GM12875 (cell line): ENCODE measurements around the gene RCE1.
"Not testable (repeated sequence)": the region's sequence is repeated elsewhere in the genome, so short reads cannot be mapped to it uniquely, and the experiment has no call there.

ENCODE experiments used
- H3K4me3 ChIP-seq: one replicate; pipeline ENCODE4 v1.5.1; 2011; ENCODE audit warnings: low read depth, low read length, control low read depth
- CTCF ChIP-seq: IDR thresholded peaks from 2 replicates; pipeline ENCODE4 v1.5.1; 2011; ENCODE audit warnings: low read depth, mild to moderate bottlenecking, control low read depth, inconsistent platforms, low read length, moderate library complexity, borderline replicate concordance; ENCODE audit not compliant: insufficient read depth

RCE1 gene

DNA sequence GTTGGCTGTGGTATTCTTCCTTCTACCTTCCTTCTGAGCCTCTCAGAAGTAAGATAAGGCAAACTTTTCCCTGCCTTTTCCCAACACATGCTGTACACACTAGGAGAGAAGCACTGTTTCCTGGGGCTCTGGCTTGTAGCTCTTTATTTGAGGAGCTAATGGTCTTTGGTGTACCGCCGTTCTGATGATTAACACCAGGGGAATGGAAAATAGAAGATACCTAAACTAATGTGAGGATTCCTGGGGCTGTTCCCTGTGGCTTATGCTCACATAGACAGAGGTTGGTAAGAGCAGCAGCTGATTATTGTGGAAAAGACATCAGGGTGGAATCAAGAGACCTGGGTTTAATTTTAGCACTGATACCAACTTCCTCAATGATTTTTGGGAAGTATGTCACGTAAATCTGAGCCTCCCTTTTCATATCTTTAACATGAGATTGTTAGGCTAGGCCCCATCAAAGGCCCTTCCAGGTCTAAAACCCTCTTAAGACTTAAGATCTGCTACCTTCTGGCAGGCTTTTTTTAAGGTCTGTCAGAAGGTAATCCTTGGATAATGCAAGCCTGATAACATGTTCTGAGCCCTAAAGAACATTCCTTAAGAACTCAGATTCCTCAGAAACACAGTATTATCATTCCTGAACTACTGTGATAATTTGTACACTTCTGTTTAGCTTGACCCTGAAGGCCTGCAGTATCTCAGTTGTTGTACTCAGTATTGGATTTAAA lies 24.8 kb upstream of the RCE1 start:
- no peak for TF ChIP-seq CTCF
- H3K4me3 ChIP-seq, result no peak overlapping the region

GRCh38 chr11:66820381-66820780 lies 22.9 kb upstream of the RCE1 start:
- H3K4me3 ChIP-seq, result no peak overlapping the region
- TF ChIP-seq CTCF, result no peak

DNA sequence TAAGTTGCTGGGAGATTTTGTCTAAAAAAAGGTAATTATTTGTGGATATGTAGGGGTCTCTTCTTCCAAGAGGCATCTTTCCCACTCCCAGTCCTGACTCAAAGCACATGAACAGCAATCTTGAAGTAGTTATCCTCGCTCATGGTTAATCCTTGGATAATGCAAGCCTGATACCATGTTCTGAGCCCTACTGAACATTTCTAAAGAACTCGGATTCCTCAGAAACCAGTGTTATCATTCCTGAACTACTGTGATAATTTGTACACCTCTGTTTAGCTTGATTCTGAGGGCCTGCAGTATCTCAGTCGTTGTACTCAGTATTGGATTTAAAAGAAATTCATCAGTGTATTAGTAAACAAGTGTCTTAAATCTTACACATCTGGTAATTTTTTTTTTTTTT lies 22.3 kb upstream of the RCE1 start:
- H3K4me3 ChIP-seq, result no peak overlapping the region
- no peak for TF ChIP-seq CTCF

- TF ChIP-seq CTCF, result no peak
- H3K4me3 ChIP-seq, result no peak overlapping the region
These were observed 19.5 kb upstream of the RCE1 start for GRCh38 chr11:66823700-66824099.

DNA sequence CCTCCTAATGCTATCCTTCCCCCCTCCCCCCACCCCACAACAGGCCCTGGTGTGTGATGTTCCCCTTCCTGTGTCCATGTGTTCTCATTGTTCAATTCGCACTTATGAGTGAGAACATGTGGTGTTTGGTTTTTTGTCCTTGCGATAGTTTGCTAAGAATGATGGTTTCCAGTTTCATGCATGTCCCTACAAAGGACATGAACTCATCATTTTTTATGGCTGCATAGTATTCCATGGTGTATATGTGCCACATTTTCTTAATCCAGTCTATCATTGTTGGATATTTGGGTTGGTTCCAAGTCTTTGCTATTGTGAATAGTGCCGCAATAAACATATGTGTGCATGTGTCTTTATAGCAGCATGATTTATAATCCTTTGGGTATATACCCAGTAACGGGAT lies 18.7 kb upstream of the RCE1 start:
- not testable (repeated sequence) for H3K4me3 ChIP-seq

DNA sequence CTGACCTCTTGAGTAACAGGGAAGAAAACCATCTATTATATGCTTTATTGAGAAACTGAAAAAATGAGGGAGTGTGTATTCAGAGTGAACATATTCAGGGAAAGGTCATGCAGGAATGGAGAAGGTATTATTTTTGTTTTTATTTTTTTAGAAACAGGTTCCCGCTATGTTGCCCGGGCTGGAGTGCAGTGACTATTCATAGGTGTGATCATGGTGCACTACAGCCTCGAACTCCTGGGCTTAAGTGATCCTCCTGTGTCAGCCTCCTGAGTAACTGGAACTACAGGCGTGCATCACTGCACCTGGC lies 8.7 kb upstream of the RCE1 start:
- H3K4me3 ChIP-seq, result no peak overlapping the region
- no peak for TF ChIP-seq CTCF

- no peak overlapping the region for H3K4me3 ChIP-seq
- no peak for TF ChIP-seq CTCF
These were observed 8.3 kb upstream of the RCE1 start for GRCh38 chr11:66834943-66835342.

DNA sequence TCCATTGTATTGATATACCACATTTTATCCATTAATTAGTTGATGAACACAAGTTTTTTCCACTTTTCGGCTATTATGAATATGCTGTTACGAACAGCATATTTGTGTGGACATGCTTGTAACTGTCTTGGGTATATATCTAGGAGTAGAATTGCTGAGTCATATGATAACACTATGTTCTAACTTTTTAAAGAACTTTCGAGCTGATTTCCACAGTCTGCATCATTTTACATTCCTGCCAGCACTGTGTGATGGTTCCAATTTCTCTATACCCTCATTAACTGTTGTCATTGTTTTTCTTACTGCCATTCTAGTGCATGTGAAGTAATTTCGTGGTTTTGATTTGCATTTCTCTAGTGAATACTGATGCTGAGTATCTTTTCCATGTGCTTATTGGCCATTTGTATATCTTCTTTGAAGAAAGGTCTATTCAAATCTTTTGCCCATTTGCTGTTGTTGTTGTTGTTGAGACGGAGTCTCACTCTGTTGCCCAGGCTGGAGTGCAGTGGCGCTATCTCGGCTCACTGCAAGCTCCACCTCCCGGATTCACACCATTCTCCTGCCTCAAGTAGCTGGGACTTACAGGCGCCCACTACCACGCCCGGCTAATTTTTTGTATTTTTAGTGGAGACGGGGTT lies 7.4 kb upstream of the RCE1 start:
- no peak overlapping the region for H3K4me3 ChIP-seq
- TF ChIP-seq CTCF, result no peak
